C4-2B (cell line): ENCODE results near the gene RHO.
A peak's percentile ranks its signal among the peaks of the same experiment; 100 is the strongest.
"Not testable (repeated sequence)": the region's sequence is repeated elsewhere in the genome, so short reads cannot be mapped to it uniquely, and the experiment has no call there.

Experiments used
- H3K27ac ChIP-seq: fragments of 450-650 bp; 2 replicates; pipeline ENCODE4 v1.5.1; 2017
- ZFX ChIP-seq: fragments of 450-650 bp; IDR thresholded peaks from 2 replicates; pipeline ENCODE4 v1.6.1; 2017
- TF ChIP-seq, protein P1 (sequence below): fragments of 450-650 bp; conservative IDR thresholded peaks from 2 replicates; pipeline ENCODE4 v1.5.1; 2017; ENCODE audit warnings: mild to moderate bottlenecking

RHO gene

GRCh38 chr3:129487183-129487867 lies 41.1 kb upstream of the RHO start:
- TF ChIP-seq ZFX, result no peak
- TF ChIP-seq, protein P1, sequence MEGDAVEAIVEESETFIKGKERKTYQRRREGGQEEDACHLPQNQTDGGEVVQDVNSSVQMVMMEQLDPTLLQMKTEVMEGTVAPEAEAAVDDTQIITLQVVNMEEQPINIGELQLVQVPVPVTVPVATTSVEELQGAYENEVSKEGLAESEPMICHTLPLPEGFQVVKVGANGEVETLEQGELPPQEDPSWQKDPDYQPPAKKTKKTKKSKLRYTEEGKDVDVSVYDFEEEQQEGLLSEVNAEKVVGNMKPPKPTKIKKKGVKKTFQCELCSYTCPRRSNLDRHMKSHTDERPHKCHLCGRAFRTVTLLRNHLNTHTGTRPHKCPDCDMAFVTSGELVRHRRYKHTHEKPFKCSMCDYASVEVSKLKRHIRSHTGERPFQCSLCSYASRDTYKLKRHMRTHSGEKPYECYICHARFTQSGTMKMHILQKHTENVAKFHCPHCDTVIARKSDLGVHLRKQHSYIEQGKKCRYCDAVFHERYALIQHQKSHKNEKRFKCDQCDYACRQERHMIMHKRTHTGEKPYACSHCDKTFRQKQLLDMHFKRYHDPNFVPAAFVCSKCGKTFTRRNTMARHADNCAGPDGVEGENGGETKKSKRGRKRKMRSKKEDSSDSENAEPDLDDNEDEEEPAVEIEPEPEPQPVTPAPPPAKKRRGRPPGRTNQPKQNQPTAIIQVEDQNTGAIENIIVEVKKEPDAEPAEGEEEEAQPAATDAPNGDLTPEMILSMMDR, result no peak
- H3K27ac ChIP-seq, result no peak overlapping the region

GRCh38 chr3:129487868-129488335 lies 40.5 kb upstream of the RHO start:
- not testable (repeated sequence) for H3K27ac ChIP-seq

DNA sequence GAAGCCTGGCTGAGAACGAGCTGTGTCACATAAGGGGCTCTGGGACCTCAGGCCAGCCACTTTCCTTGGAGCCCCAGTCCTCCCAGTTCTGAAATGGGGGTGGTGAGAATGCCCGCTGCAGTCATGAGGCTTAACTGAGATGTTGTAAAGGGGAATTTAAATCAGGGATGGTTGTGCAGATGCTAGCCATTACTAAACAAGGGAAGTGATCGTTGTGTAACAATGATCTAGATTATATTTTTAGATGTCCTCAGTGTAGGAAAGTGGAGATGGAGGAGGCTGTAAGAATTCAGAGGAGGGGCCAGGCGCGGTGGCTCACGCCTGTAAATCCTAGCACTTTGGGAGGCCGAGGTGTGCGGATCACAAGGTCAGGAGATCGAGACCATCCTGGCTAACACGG lies 39.2 kb upstream of the RHO start:
- not testable (repeated sequence) for H3K27ac ChIP-seq

GRCh38 chr3:129490273-129490675 lies 38.2 kb upstream of the RHO start:
- H3K27ac ChIP-seq, result no peak overlapping the region
- no peak for TF ChIP-seq ZFX
- TF ChIP-seq, protein P1, result peak; percentile 93

- not testable (repeated sequence) for H3K27ac ChIP-seq
Observed at GRCh38 chr3:129491077-129491476, 37.4 kb upstream of the RHO start.

- no peak for TF ChIP-seq ZFX
- TF ChIP-seq, protein P1, result no peak
- H3K27ac ChIP-seq, result no peak overlapping the region
Observed at GRCh38 chr3:129491794-129492193, 36.6 kb upstream of the RHO start.

- H3K27ac ChIP-seq, result no peak overlapping the region
- TF ChIP-seq ZFX, result no peak
- TF ChIP-seq, protein P1, result no peak
Observed at GRCh38 chr3:129492691-129493090, 35.7 kb upstream of the RHO start.

- TF ChIP-seq ZFX, result no peak
- TF ChIP-seq, protein P1, result no peak
- H3K27ac ChIP-seq, result no peak overlapping the region
Observed at GRCh38 chr3:129493206-129493605, 35.2 kb upstream of the RHO start.

DNA sequence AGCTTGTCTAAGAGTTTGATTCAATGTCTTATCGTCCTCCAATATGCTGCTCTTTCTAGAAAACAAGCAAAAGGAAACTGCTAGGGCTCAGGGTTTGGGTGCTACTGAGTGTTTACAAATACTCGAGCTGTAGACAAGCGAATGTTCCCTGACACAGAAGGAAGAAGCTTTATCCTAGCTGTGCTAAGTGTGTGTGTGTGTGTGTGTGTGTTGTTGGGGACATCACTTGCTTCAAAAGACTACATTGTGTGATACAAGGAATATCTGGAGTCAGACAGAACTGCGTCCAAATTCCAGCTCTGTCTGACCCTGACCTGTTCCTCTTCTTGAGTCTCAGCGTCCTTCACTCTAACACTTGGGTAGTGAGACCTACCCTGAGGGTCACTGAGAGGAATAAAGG lies 33.9 kb upstream of the RHO start:
- not testable (repeated sequence) for H3K27ac ChIP-seq

- not testable (repeated sequence) for H3K27ac ChIP-seq
Observed at GRCh38 chr3:129495006-129495639, 33.3 kb upstream of the RHO start.

DNA sequence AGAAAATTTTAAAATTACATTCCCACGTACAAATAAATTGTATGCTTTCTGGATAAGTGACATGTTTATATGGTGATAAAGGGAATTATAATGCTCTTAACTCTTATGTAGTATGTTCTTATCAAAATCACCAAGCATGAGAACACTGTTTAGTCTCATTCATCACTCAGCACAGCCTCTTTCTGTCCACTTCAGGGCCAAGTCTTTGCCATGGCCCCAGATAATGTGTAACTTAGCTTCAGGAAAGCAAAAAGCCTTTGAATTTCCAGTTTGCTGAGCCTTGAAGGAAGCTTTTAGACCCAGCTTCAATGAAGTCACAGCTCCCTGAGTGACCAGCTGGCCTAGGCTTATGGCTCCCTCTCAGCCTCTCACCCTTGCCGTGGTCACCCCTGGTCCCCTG lies 30.6 kb upstream of the RHO start:
- H3K27ac ChIP-seq, result not testable (repeated sequence)

GRCh38 chr3:129498603-129499488 lies 29.6 kb upstream of the RHO start:
- not testable (repeated sequence) for H3K27ac ChIP-seq

GRCh38 chr3:129499604-129500333 lies 28.7 kb upstream of the RHO start:
- H3K27ac ChIP-seq, result not testable (repeated sequence)
